CD4-positive, alpha-beta T cell treated with Interleukin-2 at 100 ng/mL for 4 hours (primary cell): ENCODE results near the gene PRMT1.
"Not testable (repeated sequence)": the region's sequence is repeated elsewhere in the genome, so short reads cannot be mapped to it uniquely, and the experiment has no call there.

Source experiments
- DNase-seq: peaks from one replicate; pipeline ENCODE4 v3.0.0-alpha.2; 2020; ENCODE audit warnings: low spot score

The PRMT1 gene

DNA sequence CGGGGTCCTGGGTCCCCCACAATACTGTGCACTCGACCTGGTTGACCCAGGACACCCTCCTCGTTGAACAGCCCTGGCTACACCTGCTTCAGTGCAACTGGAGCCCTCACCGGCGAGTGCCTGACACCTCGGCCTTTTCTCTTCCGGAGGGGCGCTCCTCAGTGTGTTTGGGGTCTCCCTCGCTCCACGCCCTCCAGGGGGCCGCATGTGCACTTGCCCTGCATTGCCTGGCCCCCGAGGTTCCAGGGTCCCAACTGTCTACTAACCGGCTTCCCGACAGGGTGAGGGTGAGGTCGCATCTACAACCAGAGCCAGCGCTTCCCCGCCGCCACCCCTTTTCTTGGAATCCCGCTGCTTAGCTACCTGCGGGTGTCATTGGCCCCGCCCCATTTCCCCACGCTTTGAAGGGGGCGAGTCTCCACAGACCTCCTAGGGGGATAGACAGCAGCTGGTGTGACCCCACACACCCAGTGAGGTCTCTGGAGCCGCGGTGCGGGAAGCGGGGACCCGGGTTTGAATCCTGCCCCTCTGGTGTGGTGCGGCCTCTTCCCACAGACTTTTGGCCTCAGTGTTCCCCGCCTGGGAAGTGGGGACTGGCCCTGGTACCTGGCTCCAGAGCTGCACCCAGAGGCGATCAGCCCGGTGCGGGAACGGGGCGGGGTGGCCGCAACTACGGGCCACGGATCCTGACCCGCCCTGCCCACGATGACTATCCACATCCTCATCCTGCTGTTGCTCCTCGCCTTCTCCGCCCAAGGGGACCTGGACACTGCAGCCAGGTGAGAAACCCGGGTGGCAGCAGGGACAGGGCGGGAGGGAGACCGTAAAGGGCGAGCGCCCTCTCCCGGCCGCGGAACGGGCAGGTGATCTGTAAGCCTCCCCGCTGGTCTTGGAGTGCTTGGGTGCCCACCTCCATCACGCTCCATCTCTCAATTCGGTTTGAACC lies 12.3 kb downstream of the PRMT1 start, which contains the start of gene ADM5:
Gene ADM5, plus strand, starts transcription at position 462 of the 946 bp plus-strand sequence. Its CDS starts 244 bp downstream, at position 706.
- peak; percentile 40 for DNase-seq

DNA sequence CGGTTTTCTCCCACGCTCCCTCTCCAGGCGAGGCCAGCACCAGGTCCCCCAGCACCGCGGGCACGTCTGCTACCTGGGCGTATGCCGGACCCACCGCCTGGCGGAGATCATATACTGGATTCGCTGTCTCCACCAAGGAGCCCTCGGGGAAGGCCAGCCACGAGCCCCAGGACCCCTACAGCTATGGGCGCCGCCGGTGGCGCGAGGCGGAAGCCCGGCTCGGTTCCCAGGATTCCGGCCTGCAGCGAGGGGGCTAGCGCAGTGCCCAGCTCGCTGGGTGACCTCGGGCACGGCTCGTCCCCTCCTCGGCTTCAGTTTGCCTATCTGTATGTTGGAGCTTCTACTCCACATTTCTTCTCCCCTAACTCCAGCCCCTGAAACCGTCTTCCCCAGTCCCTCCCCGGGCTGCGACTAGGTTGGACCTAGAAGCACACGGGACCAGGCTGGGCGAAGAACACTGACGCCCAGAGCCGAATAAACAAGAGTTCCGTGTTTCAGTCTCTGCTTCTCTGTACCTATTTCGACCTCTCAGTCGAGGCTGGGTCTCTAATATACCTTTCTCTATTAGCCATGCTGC lies 13.1 kb downstream of the PRMT1 start:
- DNase-seq: no peak

DNA sequence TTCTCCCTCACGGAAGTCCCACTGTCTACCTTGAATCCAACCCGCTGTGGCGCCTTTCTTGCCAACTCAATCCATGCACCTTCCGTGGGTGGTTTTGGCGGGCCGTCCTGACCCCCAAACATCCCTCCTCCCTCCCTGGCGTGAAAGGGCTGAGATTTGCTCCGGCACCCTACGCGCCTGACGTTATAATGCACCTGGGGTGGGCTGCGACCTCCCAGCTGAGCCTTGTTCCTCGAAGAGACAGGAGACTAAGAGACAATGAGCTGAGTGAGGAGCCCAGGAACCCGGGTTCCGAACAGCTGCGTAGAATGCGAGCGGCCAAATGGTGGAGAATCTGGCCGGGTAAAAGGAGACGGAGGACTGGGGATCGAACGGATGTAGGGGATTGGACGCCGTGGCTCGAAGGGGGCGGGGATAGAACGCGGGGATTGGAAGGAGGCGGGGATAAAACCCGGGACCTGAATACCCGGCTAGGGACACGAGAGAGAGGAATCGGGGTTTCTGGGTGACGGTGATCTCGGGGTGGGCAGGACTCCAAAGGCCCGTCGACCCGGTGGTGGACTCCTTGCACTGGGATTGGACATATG lies 13.7 kb downstream of the PRMT1 start, which contains the start of gene CPT1C:
Gene CPT1C, plus strand, starts transcription at position 461 of the 587 bp plus-strand sequence. CDS start 1,137 bp downstream, outside the sequence.
- peak; percentile 51 for DNase-seq

DNA sequence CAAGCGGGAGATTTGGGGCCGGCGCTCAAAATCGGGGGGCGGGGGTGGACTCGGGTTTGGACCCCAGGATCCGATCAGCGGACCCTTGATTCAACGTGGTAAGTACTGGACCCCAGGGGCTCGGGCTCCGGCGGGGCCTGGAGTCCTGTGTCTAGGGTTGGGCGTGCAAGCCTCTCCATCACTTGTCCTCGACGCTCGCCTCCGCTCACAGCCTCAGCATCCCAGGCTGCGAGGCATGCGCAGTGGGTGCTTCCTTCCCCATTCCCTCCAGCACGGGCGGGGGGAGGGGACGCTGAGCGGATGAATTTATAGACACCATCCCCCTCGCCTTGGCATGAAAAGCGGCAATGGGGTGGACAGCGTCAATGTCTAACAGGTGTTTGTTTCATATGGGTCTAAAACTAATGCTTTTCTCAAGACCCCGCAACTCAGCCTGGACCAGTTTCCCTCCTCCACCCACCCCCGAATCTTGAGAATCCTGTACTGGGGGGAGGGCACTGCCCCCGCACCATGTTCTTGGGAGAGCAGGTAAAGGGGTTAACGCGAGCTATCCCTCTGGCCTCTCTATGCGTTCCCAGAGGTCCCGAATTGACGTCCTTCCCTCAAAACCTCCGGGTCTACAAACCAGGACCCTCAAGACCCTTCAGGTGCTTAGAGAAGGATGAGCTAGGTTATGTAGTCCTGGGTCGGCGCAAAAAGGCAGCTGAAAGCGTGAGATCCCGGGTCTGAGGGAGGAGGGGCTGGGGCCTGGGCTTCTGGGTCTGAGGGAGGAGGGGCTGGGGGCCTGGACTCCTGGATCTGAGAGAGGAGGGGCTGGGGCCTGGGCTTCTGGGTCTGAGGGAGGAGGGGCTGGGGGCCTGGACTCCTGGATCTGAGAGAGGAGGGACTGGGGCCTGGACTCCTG lies 14.4 kb downstream of the PRMT1 start:
- DNase-seq: no peak

DNA sequence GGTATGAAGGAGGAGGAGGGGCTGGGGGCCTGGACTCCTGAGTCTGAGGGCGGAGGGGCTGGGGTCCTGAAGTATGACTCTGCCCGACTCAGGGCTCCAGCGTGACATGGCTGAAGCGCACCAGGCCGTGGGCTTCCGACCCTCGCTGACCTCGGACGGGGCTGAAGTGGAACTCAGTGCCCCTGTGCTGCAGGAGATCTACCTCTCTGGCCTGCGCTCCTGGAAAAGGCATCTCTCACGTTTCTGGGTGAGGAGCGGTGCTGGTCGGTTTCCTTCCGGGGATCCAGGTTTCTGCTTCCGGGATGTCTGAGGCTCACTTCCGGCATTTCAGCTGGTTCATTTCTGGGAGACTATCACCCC lies 15.1 kb downstream of the PRMT1 start:
- DNase-seq: no peak

DNA sequence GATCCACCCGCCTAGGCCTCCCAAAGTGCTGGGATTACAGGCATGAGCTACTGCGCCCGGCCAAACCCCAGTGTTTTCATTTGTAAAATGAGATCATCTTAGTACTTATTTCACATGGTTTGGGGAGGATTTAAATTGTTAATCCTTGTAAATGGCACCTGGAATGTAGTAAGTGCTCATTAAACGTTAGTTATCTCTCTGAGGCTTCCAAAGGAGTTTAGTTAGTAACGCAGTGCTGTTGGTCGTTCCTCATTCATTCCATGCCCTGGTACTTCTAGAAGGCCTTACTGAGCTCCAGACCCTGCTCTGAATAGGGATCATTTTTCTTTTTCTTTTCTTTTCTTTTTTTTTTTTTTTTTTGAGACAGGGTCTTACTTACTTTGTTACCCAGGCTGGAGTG lies 19.0 kb downstream of the PRMT1 start:
- DNase-seq: no peak

DNA sequence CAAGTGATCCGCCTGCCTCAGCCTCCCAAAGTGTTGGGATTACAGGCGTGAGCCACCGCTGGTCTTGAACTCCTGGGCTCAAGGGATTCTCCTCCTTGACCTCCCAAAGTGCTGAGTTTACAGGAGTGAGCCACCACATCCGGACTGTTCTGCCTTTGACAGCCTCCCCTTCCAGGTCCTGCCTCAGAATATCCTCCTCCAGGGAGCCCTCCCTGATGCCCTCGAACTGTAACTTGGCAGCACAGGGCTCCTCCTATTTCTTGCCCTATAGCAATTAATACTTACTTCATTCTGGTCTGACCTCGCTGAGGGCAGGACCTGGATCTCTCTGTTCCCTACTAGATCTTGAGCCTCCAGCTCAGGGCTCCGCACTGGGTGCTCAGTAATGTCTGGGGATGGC lies 19.8 kb downstream of the PRMT1 start:
- DNase-seq: no peak

DNA sequence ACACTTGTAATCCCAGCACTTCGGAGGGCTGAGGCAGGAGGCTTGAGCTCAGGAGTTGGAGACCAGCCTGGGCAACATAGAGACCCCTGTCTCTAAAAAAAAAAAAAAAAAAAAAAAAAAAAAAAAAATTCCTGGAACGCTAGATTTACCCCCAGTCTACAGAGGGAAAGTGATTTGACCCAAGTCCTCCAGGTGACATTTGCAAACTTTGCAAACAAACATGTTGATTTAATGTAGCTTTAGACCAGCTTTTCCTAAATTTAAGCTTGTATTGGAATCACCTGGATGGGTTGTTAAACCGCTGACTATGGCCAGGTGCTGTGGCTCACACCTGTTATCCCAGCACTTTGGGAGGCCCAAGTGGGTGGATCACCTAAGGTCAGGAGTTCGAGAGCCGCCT lies 22.3 kb downstream of the PRMT1 start:
- DNase-seq: no peak

DNA sequence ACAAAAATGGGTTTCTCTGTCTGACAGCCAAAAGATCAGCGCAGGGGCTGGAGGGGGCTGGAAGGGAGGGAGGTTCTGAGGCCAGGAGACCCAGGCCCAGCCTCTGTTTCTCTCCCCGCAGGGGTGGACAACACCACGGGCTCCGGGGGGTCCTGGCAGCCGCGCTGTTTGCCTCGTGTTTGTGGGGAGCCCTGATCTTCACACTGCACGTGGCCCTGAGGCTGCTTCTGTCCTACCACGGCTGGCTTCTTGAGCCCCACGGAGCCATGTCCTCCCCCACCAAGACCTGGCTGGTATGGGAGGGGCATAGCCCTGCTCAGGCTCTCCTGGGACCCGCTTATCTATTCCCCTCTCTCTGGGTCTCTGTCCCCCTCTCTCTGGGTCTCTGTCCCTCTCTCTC lies 23.5 kb downstream of the PRMT1 start:
- no peak for DNase-seq

DNA sequence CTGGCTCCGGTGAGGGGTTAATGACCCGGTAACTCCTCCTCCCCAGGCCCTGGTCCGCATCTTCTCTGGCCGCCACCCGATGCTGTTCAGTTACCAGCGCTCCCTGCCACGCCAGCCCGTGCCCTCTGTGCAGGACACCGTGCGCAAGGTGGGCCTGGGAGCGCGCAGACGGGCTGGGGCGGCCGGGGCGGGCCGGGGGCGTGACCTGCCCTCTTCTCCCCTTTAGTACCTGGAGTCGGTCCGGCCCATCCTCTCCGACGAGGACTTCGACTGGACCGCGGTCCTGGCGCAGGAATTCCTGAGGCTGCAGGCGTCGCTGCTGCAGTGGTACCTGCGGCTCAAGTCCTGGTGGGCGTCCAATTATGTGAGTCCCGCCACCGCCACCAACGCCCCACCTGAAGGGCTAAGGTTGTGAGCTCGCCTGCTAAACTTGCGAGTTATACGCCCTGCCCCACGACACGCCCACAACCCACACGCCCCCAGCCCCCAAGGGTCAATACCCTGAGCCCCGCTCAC lies 24.3 kb downstream of the PRMT1 start:
- no peak for DNase-seq

DNA sequence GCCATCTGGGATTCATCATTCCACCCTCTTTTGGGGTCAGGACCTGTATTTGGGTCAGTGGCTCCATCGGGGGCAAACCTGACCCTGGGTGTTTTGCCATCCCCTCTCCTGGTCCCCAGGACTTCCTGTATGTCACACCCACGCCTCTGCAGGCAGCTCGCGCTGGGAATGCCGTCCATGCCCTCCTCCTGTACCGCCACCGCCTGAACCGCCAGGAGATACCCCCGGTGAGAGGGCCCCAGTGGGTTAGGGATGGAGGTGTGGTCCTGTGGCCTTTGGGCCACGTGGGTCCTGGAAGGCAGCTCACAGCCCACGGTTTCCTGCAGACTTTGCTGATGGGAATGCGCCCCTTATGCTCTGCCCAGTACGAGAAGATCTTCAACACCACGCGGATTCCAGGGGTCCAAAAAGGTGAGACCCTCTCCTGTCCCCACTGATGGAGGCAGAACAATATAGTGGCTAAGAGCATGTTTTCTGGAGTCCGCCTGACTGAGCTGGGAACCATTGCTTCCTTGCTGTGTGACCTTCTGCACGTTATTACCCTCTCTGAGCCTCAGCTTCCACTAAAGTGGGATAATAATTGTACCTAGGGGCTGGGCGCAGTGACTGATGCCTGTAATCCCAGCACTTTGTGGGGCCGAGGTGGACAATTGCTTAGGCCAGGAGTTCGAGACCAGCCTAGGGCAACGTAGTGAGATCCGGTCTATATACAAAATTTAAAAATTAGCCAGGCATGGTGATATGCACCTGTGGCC lies 28.0 kb downstream of the PRMT1 start:
- DNase-seq: no peak

DNA sequence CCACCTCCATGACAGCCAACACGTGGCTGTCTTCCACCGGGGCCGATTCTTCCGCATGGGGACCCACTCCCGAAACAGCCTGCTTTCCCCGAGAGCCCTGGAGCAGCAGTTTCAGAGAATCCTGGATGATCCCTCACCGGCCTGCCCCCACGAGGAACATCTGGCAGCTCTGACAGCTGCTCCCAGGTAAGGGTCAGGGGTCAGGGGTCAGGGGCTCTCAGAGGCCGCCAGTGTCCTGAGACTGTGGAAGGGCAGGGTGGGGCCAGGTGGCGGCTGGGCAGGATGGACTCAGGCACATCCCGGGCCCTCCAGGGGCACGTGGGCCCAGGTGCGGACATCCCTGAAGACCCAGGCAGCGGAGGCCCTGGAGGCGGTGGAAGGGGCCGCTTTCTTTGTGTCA lies 28.8 kb downstream of the PRMT1 start:
- no peak for DNase-seq

DNA sequence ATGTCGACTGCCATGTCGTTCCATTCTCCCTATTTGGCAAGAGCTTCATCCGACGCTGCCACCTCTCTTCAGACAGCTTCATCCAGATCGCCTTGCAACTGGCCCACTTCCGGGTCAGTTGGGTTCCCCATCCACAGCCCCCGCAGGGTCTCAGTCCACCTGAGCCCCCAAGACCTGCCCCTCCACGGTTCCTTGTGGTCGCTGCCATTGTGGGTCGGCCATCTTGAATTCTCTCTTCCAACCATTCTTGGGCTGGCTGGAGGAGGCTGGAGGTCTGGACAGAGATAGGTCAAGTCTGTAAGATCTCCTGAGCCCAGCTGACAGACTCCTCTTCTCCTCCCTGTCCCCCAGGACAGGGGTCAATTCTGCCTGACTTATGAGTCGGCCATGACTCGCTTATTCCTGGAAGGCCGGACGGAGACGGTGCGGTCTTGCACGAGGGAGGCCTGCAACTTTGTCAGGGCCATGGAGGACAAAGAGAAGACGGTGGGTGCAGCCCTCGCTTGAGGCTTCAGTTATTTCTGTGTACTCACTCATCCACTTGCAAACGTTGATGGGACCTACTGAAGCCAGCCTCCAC lies 33.4 kb downstream of the PRMT1 start:
- DNase-seq: no peak

DNA sequence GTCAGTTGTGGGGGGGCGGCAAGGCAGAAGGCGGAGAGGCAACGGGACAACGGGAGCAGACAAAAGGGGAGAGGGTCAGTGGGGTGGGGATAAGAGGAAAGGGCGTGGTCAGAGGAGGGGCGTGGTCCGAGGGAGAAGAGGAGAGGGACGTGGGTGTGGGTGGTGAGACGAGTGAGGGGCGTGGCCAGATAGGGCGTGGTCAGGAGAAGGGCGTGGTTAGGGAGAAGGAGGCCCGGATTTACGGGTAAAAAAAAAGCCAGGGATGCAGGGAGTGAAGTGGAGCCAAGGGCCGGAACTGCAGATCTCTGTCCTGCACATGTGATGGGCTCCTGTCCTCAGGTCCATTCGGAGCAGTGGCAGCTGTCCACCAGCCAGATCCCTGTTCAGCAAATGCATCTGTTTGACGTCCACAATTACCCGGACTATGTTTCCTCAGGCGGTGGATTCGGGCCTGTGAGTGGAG lies 35.4 kb downstream of the PRMT1 start:
- no peak for DNase-seq

DNA sequence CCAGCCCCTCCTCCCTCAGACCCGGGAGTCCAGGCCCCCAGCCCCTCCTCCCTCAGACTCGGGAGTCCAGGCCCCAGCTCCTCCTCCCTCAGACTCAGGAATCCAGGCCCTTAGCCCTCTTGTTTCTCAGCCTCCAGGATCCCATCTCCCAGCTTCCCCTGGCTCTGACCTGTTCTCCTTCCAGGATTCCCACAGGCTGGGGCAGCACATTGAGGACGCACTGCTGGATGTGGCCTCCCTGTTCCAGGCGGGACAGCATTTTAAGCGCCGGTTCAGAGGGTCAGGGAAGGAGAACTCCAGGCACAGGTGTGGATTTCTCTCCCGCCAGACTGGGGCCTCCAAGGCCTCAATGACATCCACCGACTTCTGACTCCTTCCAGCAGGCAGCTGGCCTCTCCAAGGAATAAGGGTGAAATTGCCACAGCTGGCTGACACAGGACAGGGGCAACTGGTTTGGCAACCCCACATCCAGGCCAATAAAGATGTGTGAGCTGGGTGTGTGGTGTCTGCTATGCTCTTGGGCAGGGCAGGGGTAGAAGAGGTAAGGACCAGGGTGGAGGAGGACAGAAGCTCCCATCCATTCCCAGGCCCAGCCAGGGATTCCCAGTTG lies 36.3 kb downstream of the PRMT1 start:
- no peak for DNase-seq

DNA sequence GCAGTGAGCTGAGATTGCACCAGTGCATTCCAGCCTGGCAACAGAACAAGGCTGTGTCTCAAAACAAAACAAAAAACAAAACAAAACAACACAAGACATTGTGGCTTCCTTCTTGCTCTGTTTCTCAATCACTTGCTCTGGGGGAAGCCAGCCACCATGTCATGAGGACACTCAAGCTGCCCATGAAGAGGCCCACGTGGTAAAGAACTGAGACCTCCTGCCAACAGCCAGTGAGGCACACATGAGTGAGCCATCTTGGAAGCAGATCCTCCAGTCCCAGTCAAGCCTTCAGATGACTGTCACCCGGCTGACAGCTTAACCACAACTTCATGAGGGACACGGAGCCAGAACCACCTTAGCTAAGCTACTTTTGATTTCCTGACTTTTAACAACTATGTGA lies 39.1 kb downstream of the PRMT1 start:
- DNase-seq: no peak

DNA sequence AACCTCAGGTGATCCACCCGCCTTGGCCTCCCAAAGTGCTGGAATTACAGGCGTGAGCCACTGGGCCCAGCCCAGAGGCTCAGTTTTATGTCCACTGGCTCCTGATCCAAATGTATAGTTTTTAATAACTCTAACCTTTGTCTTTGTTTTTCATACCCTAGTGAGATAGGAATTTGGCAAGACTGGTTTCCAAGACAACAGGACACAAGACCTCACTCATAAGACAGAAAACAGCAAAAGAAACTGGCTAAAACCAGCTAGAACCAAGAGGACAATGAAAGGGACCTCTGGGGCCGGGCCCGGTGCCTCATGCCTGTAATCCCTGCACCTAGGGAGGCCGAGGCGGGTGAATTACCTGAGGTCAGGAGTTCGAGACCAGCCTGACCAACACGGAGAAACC lies 41.4 kb downstream of the PRMT1 start:
- DNase-seq: no peak

DNA sequence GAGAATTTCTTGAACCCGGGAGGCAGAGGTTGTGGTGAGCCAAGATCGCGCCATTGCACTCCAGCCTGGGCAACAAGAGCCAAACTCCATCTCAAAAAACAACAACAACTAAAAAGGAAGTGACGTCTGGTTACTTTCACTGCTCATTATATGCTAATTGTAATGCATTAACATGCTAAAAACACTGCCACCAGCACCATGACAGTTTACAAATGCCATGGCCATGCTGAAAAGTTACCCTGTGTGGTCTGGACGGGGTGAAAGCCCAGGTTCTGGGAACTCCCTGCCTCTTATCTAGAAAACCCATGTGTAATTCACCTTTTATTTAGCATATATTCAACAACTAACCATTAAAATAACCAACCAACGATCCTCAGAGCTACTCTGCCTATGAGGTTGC lies 41.9 kb downstream of the PRMT1 start:
- DNase-seq: no peak

DNA sequence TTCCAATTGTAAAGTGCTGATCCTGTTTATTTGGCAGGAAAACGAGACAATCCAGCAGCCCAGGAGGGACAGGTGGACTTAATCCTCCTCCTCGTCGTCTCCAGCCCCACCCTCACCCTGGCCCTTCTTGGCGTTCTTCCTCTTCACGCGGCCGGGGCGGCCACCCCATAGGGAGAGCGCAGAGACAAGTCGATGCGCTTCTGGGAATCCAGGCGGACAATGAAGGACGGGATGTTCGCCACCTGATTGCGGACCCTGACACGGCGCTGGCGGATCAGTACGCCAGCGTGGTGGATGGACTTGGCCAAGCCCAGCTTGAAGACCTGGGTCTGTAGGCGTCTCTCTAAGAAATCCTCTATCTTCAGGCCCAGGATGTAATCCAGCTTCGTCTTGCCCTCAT lies 42.3 kb downstream of the PRMT1 start:
- not testable (repeated sequence) for DNase-seq
